ENCODE data around the gene ANO10.

DNA sequence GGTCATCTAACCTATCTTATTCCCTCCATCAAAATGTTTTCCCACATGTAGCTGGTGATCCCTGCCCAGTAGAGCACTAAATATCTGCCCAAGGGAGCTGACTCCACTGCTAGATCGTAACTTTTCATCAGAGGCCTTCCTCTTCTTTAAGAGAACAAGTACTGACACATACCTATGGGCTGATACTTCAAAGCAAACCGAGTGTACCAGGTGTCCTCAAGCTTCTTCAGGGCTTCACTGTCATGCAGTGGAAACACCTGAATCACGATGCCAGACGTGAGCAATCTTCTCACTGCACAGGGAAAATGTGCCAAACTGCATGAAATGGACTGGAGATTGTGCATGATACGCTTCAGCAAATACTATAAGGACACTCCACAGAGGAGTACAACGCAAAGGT, 41.6 kb downstream of the ANO10 start:
- TF ChIP-seq, protein P1, sequence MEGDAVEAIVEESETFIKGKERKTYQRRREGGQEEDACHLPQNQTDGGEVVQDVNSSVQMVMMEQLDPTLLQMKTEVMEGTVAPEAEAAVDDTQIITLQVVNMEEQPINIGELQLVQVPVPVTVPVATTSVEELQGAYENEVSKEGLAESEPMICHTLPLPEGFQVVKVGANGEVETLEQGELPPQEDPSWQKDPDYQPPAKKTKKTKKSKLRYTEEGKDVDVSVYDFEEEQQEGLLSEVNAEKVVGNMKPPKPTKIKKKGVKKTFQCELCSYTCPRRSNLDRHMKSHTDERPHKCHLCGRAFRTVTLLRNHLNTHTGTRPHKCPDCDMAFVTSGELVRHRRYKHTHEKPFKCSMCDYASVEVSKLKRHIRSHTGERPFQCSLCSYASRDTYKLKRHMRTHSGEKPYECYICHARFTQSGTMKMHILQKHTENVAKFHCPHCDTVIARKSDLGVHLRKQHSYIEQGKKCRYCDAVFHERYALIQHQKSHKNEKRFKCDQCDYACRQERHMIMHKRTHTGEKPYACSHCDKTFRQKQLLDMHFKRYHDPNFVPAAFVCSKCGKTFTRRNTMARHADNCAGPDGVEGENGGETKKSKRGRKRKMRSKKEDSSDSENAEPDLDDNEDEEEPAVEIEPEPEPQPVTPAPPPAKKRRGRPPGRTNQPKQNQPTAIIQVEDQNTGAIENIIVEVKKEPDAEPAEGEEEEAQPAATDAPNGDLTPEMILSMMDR (IDR thresholded peaks at IDR 0.05; ENCODE audit: poor library complexity, severe bottlenecking) = no peak
- TF ChIP-seq RAD21 (conservative IDR thresholded peaks at IDR 0.05) (no peak), EZH2 (IDR thresholded peaks at IDR 0.05; ENCODE audit: borderline replicate concordance, insufficient read depth, low read length, poor library complexity, severe bottlenecking) (no peak)

All from neural cell (in vitro differentiated cells).